Activated CD4-positive, alpha-beta memory T cell treated with anti-CD3 and anti-CD28 coated beads, Interleukin-2, amount 10 ng/mL, durations not matched to agents 7 days and 5 days (primary cell): ENCODE data around the gene PDYN. TPM values are rescaled to one million over a fixed set of nuclear protein-coding genes. Genes with fewer than 3 reads are reported as not detected.

ENCODE experiments used
- CTCF ChIA-PET: fragments of 350-600 bp; sonication (Branson Sonifier 250); formaldehyde crosslinking; loops from one replicate; lab custom pipeline; 2021; ENCODE audit warnings: antibody characterized with exemption, inconsistent platforms; lab: Charles Lee
- POLR2A ChIA-PET: fragments of 350-600 bp; sonication (Branson Sonifier 250); formaldehyde crosslinking; loops from one replicate; lab custom pipeline; 2021; ENCODE audit warnings: antibody characterized with exemption; lab: Charles Lee
- DNase-seq: peaks from one replicate; pipeline ENCODE4 v3.0.0-alpha.2; 2020
- H3K27ac Mint-ChIP-seq: one replicate; pipeline ENCODE4 v1.8.0; 2021; ENCODE audit warnings: mild to moderate bottlenecking, mixed read lengths
- H3K27me3 Mint-ChIP-seq: one replicate; pipeline ENCODE4 v1.8.0; 2021; ENCODE audit warnings: mixed read lengths
- H3K36me3 Mint-ChIP-seq: one replicate; pipeline ENCODE4 v1.8.0; 2021; ENCODE audit warnings: low read depth, mixed read lengths
- H3K4me1 Mint-ChIP-seq: one replicate; pipeline ENCODE4 v1.8.0; 2021; ENCODE audit warnings: mixed read lengths
- H3K4me3 Mint-ChIP-seq: one replicate; pipeline ENCODE4 v1.8.0; 2021; ENCODE audit warnings: mild to moderate bottlenecking, mixed read lengths
- H3K9me3 Mint-ChIP-seq: one replicate; pipeline ENCODE4 v1.8.0; 2021; ENCODE audit warnings: mixed read lengths
- total RNA-seq, 2 experiments: library from RNA; stranded (reverse); gene quantifications; one replicate each; pipeline ENCODE4 v1.2.3, GENCODE V29; 2021

Gene PDYN
- total RNA-seq, 2 experiments from 2014 or later: not detected

DNA sequence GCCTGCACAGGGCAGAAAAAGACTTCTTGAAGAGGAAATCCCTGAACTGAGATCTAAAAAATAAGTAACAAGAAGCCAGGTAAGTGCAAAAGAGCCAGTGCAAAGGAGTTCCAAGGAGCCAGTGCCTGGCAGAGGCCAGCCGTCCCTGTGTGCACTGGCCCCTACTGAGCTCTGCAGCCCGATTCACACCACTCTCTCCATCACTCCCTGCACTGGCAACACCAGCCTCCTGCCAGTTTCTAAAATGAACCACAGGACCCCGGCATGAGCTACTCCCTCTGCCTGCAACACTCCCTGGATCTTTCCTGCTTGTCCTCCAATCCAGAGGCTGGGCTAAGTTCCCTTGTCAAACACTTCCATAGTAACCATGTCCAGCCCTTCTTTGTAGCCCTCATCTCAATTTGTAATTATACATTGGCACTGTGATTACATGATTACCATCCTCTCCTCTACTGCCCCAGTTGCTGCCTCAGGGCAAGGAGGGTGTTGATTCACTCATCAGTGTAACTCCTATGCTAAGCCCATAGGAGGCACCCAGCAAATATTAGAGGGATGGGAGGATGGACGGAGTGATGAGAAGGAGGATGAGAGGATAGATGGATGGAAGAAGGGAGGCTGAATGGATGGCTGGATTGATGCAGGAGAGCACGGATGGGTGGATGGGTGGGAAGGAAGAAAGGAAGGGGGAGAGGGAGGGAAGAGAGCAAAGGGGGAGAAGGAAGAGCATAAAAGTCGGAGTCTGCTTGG lies 49.3 kb downstream of the PDYN start:
- H3K4me1 Mint-ChIP-seq: no peaks in the 10 kb centered on the region
- DNase-seq: no peak
- H3K4me3 Mint-ChIP-seq: no peak overlapping the region
- CTCF ChIA-PET: no interaction called here
- peaks cover 33% of the 10 kb centered on the region for H3K27me3 Mint-ChIP-seq
- H3K27ac Mint-ChIP-seq: no peak overlapping the region
- H3K9me3 Mint-ChIP-seq: no peaks in the 10 kb centered on the region
- no peaks in the 10 kb centered on the region for H3K36me3 Mint-ChIP-seq
- POLR2A ChIA-PET: no interaction called here

DNA sequence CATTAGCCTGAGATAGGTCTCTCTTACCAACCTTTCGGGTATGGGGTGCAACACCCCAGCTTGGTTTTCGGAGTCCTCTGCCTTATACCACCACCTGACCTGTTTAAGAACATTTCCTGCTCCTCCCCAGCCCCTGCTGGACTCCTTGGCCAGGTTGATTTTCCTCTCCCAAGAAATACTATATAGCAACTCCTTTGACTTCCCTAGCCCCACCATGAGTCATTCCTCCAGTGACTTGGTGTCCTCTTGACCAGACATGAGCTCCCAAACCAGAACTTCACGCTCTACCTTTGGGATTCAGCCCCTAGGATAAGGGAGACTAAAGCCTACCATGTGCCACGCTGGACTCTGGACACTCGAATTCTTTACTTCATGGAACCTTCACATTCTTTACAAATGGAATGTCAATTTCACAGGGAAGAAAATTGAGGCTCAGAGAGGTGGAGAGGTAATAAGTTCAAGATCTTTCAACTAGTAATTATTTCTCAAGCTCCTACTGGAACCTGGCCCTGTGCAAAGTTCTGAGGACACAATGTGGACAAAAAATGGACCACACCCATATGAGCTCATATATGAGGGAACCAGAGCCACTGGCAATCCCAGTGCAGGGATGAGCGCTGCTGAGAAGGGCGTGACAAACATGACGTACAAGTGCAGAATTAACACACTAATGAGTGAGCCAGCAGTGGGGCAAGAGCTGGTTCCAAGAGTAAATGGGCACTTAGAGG lies 50.4 kb downstream of the PDYN start:
- H3K4me3 Mint-ChIP-seq: no peak overlapping the region
- H3K36me3 Mint-ChIP-seq: no peaks in the 10 kb centered on the region
- no peaks in the 10 kb centered on the region for H3K4me1 Mint-ChIP-seq
- H3K27ac Mint-ChIP-seq: no peak overlapping the region
- ChIA-PET POLR2A (no interaction called here), CTCF (no interaction called here)
- DNase-seq: no peak
- H3K27me3 Mint-ChIP-seq: peaks cover 29% of the 10 kb centered on the region
- no peaks in the 10 kb centered on the region for H3K9me3 Mint-ChIP-seq

DNA sequence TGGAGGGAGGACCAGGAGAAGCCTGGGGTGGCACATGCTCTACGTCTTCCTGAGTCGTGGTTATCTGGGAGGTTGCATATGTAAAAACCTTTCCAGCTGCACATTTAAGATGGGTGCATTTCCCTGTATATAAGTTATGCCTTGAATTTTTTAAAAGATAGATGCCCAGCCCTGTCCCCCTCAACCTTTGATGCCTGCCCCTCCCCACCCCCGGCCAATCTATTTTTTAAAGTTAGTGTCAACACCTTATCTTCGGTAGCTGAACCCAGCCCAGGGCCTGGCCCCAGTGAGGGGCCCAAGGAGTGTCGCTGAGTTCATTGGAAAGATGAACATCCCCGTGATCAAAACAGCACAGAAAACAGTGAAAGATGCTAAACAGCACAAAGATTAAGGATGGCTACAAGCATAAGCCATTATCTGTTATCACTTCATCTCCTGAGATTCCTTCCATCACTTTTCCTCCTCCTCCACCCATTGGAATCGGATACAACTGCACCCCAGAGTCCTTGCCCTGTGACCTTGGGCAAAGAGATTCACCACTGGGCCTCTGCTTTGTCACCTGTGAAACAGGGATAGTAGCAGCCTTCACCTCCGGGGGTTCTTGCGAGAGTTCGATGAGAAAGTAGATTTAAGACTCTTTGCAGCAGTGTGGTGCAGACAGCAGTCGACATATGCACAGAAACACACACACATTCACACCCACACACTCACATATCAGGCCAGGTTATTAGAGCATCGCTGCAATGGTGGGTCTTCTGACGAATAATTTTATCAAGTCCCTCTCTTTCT lies 51.2 kb downstream of the PDYN start:
- POLR2A ChIA-PET: no interaction called here
- Mint-ChIP-seq H3K4me1 (no peaks in the 10 kb centered on the region), H3K27me3 (peaks cover 23% of the 10 kb centered on the region), H3K36me3 (no peaks in the 10 kb centered on the region), H3K4me3 (no peak overlapping the region), H3K9me3 (no peaks in the 10 kb centered on the region), H3K27ac (no peak overlapping the region)
- CTCF ChIA-PET: no interaction called here
- DNase-seq: no peak

DNA sequence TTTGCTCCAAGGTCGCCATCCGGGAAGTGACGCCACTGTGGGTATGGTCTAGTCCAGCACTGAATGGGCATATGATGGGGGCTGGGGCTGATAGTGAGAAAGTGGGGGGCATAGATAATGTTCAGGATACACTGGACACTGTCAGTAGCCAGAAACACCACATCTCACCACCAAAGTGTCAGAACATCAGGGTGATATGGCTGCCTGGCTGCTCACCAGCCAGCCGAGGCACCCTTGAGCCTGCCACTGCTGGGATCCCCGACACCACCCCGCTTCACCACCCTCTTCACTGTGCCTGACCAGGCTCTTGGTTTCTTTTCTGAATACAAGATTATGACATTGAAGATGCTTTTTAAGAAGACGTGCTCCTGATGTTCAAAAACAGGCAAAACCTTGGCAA lies 51.8 kb downstream of the PDYN start:
- Mint-ChIP-seq H3K9me3 (no peaks in the 10 kb centered on the region), H3K4me1 (no peaks in the 10 kb centered on the region), H3K27me3 (peaks cover 20% of the 10 kb centered on the region), H3K27ac (no peak overlapping the region), H3K4me3 (no peak overlapping the region), H3K36me3 (no peaks in the 10 kb centered on the region)
- DNase-seq: no peak
- ChIA-PET POLR2A (no interaction called here), CTCF (no interaction called here)

DNA sequence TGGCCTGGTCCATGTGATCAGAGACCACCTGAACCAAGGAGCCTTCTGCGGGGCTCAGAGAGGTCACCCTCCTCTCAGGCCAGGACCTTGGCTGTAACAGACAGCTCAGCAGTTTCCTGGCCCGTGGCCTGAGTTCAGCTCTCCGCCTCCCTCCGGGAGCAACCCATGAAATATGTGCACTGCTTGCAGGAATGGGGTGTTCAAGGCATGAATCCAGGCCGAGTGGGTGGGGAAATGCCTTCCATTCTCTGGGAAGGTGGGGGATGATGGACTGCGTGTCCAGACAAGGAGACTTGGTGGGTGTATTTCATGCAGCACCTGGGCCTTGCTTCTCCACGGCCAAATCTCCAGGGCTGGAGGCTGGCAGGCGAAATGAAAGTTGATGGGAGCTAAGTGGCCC lies 52.6 kb downstream of the PDYN start:
- Mint-ChIP-seq H3K36me3 (no peaks in the 10 kb centered on the region), H3K4me1 (no peaks in the 10 kb centered on the region), H3K27ac (no peak overlapping the region), H3K27me3 (peaks cover 13% of the 10 kb centered on the region), H3K4me3 (no peak overlapping the region), H3K9me3 (no peaks in the 10 kb centered on the region)
- ChIA-PET POLR2A (no interaction called here), CTCF (interaction anchor here (1.2 kb wide), 1 partner anchor 231 kb away, joined by 3 read pairs; no protein-coding TSS in a partner anchor)
- no peak for DNase-seq

DNA sequence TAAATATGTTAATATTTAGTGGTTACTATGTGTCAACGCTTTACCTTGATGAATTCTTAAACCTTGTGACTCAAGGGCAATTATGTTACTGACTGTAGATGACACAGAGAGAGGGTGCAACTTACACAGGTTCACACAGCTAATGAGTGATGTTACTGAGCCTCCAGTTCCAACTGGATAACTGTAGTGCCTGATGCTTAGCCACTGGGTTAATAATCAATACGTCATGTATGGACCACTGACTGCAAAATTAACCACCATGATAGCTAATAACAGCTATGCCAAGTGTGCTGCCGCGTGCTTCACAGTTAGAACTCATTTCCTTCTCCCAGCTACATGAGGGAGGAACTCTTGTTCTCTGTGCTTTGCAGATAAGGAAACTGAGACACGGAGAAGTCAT lies 53.3 kb downstream of the PDYN start:
- Mint-ChIP-seq H3K4me3 (no peak overlapping the region), H3K27me3 (peaks cover 13% of the 10 kb centered on the region), H3K4me1 (no peaks in the 10 kb centered on the region), H3K36me3 (no peaks in the 10 kb centered on the region), H3K27ac (no peak overlapping the region), H3K9me3 (no peaks in the 10 kb centered on the region)
- CTCF ChIA-PET: interaction anchor here (1.2 kb wide), 1 partner anchor 232 kb away, joined by 3 read pairs; no protein-coding TSS in a partner anchor
- POLR2A ChIA-PET: no interaction called here
- no peak for DNase-seq

DNA sequence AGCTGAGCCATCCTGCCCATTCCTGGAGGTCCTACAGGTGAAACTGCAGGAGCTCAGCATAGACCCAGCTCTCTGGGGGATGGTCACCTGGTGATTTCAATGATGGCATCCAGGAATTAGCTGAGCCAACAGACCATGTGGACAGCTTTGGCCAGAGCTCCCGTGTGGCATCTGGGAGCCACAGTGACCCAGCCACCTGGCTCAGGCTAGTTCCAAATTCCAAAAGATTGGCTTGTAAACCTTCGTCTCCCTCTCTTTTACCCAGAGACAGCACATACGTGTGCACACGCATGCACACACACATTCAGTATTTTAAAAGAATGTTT lies 54.6 kb downstream of the PDYN start:
- Mint-ChIP-seq H3K27ac (no peak overlapping the region), H3K4me1 (no peaks in the 10 kb centered on the region), H3K27me3 (peaks cover 8% of the 10 kb centered on the region), H3K4me3 (no peak overlapping the region), H3K9me3 (no peaks in the 10 kb centered on the region), H3K36me3 (no peaks in the 10 kb centered on the region)
- ChIA-PET POLR2A (no interaction called here), CTCF (no interaction called here)
- no peak for DNase-seq

DNA sequence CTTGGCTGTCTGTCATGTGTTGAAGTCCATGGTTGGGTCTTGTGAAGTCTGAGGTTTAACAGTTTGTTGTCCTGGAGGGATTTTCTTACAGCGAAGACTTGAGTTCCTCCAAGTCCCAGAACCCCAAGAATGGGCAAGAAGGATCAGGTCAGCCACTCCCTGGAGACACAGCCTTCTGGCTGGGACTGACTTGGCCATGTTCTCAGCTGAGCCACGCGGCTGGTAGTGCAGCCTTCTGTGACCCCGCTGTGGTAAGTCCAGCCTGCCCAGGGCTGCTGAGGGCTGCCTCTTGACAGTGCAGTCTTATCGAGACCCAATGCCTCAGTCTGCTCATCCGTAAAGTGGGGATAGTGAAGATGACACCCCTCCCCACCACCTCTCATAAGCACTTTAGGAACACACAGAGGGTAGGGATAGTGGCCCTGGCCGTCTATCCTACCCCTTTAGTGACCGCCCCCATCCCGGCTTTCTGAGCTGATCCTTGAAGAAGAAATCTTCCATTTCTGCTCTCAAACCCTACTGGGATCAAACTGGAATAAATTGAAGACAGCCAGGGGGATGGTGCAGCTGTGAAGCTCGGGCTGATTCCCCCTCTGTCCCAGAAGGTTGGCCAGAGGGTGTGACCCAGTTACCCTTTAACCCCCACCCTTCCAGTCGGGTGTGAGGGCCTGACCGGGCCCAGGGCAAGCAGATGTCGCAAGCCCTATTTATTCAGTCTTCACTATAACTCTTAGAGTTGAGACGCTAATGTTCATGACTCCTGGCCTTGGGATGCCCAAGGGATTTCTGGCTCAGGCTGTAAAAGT lies 55.2 kb downstream of the PDYN start:
- no peak overlapping the region for H3K4me3 Mint-ChIP-seq
- H3K27ac Mint-ChIP-seq: no peak overlapping the region
- DNase-seq: no peak
- H3K27me3 Mint-ChIP-seq: peaks cover 6% of the 10 kb centered on the region
- H3K36me3 Mint-ChIP-seq: no peaks in the 10 kb centered on the region
- CTCF ChIA-PET: no interaction called here
- H3K9me3 Mint-ChIP-seq: no peaks in the 10 kb centered on the region
- H3K4me1 Mint-ChIP-seq: no peaks in the 10 kb centered on the region
- POLR2A ChIA-PET: no interaction called here

DNA sequence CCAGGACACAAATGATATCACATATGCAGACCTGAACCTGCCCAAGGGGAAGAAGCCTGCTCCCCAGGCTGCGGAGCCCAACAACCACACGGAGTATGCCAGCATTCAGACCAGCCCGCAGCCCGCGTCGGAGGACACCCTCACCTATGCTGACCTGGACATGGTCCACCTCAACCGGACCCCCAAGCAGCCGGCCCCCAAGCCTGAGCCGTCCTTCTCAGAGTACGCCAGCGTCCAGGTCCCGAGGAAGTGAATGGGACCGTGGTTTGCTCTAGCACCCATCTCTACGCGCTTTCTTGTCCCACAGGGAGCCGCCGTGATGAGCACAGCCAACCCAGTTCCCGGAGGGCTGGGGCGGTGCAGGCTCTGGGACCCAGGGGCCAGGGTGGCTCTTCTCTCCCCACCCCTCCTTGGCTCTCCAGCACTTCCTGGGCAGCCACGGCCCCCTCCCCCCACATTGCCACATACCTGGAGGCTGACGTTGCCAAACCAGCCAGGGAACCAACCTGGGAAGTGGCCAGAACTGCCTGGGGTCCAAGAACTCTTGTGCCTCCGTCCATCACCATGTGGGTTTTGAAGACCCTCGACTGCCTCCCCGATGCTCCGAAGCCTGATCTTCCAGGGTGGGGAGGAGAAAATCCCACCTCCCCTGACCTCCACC lies 56.4 kb downstream of the PDYN start:
- Mint-ChIP-seq H3K27ac (no peak overlapping the region), H3K9me3 (no peaks in the 10 kb centered on the region), H3K4me1 (no peaks in the 10 kb centered on the region), H3K36me3 (no peaks in the 10 kb centered on the region), H3K27me3 (peaks cover 4% of the 10 kb centered on the region), H3K4me3 (no peak overlapping the region)
- no peak for DNase-seq
- ChIA-PET POLR2A (no interaction called here), CTCF (no interaction called here)

DNA sequence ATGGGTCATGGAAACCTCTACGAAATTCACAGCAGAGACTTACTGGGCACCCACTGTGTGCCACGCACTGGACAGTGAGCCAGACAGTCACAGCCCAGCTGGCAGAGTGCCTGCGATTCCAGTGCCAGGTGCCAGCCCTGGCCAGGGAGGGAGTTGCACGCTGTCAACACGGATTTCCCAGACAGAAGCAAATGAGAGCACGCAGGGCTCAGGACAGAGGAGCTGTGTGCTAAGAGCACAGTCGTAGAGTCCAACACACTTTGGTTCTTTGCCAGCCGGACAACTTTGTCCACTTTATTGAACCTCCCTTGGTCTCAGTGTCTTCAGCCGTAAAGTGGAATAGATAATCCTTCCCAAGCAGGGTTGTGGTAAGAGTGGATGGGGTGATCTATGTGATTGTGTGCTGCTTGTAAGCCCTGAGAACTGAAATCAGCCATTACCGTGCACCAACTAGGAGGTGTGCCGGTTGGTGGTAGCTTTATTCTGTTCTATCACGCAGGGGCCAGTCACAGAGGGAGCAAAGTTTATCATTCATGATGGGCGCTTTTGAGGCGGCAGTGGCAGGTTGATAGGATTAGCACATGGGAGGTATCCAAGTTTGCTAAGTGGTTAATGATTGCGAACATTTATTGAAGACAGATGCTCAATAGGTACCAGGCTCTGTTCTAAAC lies 58.0 kb downstream of the PDYN start:
- no peak overlapping the region for H3K27ac Mint-ChIP-seq
- no peaks in the 10 kb centered on the region for H3K4me1 Mint-ChIP-seq
- H3K27me3 Mint-ChIP-seq: peaks cover 12% of the 10 kb centered on the region
- no peaks in the 10 kb centered on the region for H3K36me3 Mint-ChIP-seq
- CTCF ChIA-PET: no interaction called here
- H3K9me3 Mint-ChIP-seq: no peaks in the 10 kb centered on the region
- no peak overlapping the region for H3K4me3 Mint-ChIP-seq
- DNase-seq: no peak
- POLR2A ChIA-PET: no interaction called here

DNA sequence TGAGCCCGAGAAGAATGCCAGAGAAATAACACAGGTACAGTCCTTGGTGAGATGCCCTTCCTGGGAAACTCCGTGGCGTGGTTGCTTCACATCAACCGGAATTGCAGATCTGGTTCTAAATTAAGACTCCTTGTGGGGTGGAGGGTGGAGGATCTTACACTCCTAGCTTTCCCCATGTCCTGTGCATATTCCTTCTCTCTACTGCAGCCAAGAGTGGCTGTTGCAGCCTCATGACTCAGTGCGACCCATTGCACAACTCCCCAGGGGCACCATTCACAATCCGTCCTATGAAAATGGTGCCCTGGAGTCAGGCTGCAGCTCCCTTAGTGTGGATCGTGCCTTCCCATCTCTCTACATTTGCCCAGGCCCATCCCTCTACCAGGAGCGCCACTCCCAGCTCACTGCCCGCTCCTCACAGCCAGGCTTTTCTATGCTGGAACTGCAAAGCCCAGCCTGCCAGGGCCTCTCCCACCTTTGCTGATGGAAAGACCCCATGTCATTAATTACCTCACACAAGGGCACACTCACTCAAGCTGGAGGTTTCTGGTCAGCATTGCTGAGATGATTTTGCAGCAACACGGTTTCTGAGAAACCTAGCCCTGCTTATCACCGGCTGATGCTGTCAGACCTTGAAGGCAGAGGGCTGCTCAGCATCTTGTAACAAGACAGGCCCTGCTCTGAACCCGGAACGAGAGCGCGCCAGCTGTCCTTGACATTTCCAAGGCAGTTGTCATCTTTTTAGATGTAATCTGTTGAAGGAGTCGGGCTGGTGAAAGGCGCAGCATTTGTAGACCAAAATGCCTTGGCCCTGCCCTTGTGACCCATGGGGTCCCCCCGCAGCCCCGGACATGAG lies 58.9 kb downstream of the PDYN start:
- no peaks in the 10 kb centered on the region for H3K36me3 Mint-ChIP-seq
- ChIA-PET POLR2A (no interaction called here), CTCF (no interaction called here)
- H3K9me3 Mint-ChIP-seq: no peaks in the 10 kb centered on the region
- no peak overlapping the region for H3K4me3 Mint-ChIP-seq
- no peak overlapping the region for H3K27ac Mint-ChIP-seq
- H3K27me3 Mint-ChIP-seq: peaks cover 12% of the 10 kb centered on the region
- DNase-seq: no peak
- H3K4me1 Mint-ChIP-seq: no peaks in the 10 kb centered on the region
